Measurements from ENCODE around the gene KAZN.

The KAZN gene

GRCh38 chr1:15062479-15063099 is 464.1 kb downstream of the KAZN start:
- peak; percentile 36 for DNase-seq (ENCODE audit: low spot score)

DNA sequence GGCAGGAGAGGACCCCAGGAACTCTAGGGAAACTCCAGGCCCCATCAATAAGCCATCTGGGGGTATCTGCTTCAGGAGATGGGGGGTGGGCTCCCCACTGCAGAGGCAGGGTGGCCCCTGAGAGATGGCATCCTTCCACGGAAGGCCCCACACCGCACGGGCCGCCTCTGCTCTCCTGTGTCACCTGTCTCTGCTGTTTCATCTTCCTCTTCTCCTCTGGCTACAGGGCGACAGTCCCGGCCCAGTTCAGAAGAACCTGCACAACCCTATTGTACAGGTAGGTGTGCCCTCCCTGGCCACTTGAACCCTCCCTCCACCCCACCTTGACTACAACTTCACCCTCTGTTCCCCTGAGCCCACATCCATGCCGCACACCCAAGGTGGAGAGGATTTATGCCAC is 464.9 kb downstream of the KAZN start:
- DNase-seq (ENCODE audit: low spot score): no peak

DNA sequence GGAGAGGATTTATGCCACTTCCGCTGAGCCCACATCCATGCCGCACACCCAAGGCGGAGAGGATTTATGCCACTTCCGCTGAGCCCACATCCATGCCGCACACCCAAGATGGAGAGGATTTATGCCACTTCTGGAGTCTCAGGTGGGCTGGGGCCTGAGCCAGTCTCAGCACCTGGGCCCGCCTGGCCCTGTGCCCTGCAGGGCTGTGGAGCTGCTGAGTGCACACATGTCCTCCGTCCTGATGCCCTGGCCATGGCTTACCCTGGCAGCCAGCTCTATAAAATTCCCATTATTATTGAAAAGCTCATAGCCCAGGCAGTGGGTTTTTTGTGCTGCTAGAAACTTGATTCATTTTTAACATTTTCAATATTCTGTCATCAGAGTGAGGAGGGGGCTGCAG is 465.3 kb downstream of the KAZN start:
- DNase-seq (ENCODE audit: low spot score): no peak

GRCh38 chr1:15064217-15064929 is 465.9 kb downstream of the KAZN start:
- DNase-seq (ENCODE audit: low spot score): no peak

- no peak for DNase-seq (ENCODE audit: low spot score)
These were observed 466.8 kb downstream of the KAZN start for GRCh38 chr1:15065291-15065690.

DNA sequence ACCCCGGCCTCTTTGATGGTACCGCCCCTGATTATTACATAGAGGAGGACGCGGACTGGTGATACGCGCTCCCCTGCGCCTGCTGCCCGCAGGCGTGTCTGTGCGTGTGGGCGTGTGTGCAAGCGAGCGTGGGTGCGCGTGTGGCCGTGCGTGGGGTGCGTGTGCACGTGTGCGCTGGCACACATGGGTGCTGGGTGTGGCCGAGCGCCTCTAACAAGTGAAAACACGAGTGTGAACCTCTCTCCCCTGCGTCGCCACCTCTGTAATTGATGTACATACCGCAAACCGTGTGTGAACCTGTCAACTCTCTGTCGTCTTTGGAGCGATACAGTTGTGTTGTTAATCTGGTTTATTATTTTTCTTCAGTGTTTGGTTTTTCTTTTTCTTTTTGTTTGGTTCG is 467.3 kb downstream of the KAZN start:
- DNase-seq (ENCODE audit: low spot score): no peak

DNA sequence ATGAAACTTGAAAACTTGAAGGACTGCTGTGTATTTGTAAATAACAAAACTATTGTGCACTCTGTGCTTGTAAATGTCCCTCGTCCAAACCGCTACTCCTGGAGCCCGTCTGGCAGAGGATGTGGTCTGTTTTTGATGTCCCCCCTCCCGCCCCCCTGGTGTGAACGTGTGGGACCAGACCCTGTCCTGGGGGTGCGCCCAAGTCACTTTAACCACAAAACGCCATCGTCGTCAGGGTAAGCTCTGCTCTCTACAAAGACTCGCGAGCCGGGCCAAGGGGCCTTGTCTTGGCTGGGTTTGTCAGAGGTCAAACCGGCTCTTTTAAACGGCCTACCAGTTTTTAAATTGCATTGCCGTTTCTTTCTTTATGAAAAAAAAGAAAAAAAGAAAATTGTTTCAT is 467.7 kb downstream of the KAZN start:
- no peak for DNase-seq (ENCODE audit: low spot score)

- no peak for DNase-seq (ENCODE audit: low spot score)
These were observed 468.7 kb downstream of the KAZN start for GRCh38 chr1:15067148-15067547.

GRCh38 chr1:15068152-15068551 is 469.7 kb downstream of the KAZN start:
- DNase-seq (ENCODE audit: low spot score): no peak

DNA sequence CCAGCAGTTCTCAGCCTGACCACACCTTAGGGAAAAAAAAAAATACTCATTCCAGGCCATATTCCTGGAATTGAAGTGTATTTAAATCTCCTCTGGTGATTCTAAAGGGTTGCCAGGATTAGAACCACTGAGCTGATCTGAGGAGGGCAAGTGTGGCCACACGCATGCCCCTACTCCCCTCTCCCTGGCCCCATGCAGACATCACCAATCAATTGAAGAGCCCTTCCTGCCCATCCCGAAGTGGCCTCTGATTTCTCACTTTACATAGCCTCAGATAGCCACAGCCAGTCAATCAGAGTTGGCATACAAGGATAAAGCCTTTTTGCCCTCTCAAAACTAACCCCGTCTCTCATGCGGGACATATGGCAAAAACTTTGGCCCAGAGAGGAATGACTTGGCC is 470.5 kb downstream of the KAZN start:
- DNase-seq (ENCODE audit: low spot score): no peak

GRCh38 chr1:15070145-15070748 is 471.8 kb downstream of the KAZN start:
- DNase-seq (ENCODE audit: low spot score): no peak

- DNase-seq (ENCODE audit: low spot score): no peak
These were observed 473.5 kb downstream of the KAZN start for GRCh38 chr1:15071936-15072335.

DNA sequence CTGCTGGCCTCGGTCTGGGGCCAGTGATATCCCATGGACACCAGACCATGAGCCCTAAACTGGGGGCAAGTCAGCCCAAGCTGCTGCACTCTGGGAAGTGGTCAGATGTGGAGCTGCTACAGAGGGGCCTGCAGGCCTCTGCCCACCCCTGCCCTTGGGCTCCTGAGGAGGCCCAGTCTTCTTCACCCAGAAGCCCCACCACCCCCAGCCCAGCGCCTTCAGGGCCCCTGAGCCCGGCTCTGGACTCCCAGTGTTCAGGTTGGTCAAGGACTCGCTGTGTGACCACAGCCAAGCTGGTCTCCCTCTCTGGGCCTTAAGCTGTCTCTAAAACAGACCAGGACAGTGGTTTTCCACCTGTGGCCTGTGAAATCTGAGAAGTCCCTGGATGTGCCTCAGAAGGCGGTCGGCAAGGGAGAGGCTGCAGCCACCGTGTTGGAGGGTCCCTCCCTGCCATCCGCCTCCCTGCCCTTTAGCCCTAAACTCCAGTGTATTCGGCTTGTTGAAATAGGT is 475.4 kb downstream of the KAZN start:
- no peak for DNase-seq (ENCODE audit: low spot score)

GRCh38 chr1:15075175-15075574 is 476.7 kb downstream of the KAZN start:
- DNase-seq (ENCODE audit: low spot score): no peak

DNA sequence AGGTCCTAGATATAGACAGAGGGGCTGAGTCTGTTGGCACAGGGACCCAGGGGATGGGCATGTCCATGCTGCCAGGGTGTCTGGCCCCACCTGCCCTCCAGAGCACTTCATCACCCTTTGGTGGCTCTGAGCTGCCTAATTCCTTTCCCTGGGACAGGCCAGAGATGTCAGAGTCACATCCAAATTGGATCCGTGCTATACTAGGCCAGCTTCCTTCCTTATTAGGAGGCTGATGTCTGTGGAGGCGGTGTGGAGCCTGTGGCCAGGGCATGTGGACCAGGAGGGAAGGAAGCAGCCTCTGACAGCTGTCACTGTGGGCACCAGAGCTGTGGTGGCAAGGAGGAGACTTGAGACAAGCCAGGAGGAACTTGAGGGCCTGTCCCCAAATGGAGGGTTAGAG is 477.3 kb downstream of the KAZN start:
- DNase-seq (ENCODE audit: low spot score): no peak

- DNase-seq (ENCODE audit: low spot score): no peak
These were observed 478.3 kb downstream of the KAZN start for GRCh38 chr1:15076807-15077206.

DNA sequence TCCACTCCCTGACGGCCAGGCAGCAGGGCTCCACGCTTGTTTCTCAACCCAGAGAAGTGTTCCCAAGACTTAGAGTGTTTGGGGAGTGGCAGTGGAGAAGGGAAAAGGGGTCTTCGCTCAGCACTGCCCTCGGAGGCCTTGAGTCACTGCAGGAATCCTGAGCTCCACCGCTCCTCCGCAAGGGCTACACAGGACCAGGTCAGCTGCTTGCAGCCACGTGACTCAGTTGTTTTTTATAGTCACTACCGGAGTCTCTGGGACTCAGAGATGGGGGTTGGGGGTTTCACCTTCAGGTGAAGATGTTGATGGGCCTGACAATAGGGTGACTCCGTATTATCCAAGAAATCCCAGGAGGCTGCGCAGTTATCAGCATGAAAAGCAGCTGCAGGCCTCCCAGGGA is 478.9 kb downstream of the KAZN start:
- no peak for DNase-seq (ENCODE audit: low spot score)

DNA sequence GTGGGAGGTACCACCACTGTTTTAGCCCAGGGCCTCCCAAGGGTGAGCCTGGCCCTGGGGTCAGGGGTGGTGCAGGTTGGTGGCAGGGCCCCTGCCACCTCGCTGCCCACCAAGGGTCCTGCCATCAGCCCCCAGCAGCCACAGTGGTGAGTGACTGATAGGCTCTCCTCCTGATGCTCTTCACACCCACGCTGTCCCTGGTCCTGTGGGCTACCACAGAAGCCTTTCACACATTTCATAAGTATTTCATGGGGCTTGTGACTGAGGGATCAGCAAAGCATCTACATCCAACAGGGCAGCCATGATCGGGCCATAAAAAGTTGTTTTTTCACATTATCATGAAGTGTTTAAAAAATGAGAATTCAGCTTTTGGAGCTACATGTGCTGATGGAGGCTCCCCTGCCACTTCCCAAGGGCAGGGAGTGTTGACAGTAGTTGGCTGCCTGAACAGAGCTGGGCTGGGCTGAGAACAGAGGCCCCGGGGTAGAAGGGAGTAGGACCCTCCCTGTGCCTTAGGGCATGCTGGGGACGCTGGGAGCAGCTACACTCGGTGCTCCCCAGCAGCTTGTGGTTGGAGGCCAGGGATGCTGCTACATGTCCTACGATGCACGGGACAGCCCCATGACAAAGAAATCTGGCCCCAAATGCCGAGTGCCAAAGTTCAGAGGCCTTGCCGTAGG is 482.0 kb downstream of the KAZN start:
- DNase-seq (ENCODE audit: low spot score): no peak

GRCh38 chr1:15081102-15081501 is 482.6 kb downstream of the KAZN start:
- no peak for DNase-seq (ENCODE audit: low spot score)

DNA sequence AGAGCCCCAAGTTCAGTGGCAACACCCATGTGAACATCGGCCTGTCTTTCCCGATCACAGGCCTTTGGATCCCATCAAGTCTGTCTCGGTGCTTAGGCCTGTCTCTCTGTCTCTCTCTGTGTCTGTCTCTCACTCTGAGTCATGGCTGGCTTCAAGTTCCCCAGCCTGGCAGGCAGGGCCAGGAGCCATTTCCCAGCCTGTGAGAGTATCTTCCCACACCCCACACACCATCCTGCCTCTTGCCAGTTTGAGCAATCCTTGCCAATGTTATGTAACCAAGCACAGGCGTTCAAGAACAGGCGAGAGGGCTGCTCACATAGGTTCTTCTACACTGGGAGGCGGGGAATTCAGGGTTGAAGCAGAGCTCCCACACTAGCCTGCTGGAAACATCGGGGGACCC is 485.1 kb downstream of the KAZN start:
- no peak for DNase-seq (ENCODE audit: low spot score)

DNA sequence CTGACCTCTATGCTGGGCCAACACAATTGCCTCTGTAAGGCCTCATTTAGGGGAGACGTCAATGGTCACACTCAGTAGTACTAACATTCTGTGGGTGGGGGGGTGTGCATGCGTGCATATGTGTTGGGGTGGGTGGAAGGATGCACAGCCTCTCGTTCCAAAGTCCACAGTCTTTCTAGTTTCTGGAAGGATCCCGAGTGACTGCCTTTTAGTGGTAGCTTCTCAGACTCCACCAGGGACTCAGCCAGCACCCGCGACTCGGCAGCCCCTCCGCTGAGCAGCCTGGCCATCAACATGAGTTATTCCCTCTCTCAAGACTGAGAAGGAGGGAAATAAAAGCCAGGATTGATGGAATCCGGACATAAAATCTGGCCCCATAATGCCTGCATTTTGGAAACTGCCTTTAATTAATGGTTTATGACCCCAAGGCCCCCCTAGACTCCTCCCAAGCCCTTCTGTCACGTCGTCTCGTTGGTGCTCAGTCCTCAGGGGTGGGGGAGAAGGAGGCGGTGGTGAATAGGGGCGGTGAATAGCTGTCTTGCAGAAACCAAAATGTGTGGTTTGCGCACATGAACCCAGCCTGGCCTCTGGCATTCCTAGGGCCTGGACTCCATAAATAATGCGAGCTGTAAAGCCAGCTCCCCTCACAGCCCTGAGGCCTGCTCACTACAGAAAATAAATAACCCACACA is 489.9 kb downstream of the KAZN start:
- DNase-seq (ENCODE audit: low spot score): no peak

- no peak for DNase-seq (ENCODE audit: low spot score)
These were observed 490.9 kb downstream of the KAZN start for GRCh38 chr1:15089258-15089992.

All from HuH-7.5 (cell line).